ENCODE measurements around the gene SLC7A6.

The SLC7A6 gene

DNA sequence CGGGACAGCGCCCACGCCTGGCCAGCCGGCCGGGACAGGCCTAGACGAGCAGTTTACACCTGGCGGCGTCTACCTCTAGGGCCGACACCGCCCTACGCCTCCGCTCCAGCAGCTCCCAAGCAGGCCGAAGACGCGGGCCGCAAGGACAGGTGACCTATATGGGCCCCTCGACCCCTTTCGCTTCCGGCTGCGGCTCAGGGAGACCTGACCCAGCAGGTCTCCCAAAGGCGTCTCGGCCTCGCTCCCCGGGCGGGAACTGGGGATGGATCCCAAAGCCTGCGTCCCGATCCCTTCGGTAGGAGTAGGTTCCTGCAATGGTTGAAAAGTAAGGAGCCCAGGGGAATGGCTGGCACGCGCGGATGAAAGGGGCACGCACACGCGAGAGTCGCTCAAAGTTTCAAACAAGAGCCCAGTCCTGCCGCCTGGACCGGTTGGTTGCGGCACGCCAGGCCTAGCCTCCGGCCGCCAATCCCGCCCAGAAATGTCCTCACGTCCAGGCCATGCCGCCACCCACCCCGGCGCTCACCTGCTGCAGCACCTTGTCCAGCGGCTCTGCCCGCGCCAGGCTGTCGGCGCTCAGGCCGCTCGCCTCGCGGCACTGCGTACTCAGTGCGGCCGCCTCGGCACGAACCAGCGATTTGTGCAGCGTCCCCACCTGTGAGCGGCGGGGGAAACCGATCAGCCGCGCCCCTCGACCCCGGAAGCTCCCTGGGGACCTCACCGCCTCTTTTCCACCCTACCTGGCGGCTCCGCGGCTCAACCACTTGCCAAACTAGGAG lies 29.0 kb upstream of the SLC7A6 start:
- no peak for TF ChIP-seq EZH2 (IDR thresholded peaks at IDR 0.05; ENCODE audit: borderline replicate concordance, low read length)
- TF ChIP-seq, protein P1, sequence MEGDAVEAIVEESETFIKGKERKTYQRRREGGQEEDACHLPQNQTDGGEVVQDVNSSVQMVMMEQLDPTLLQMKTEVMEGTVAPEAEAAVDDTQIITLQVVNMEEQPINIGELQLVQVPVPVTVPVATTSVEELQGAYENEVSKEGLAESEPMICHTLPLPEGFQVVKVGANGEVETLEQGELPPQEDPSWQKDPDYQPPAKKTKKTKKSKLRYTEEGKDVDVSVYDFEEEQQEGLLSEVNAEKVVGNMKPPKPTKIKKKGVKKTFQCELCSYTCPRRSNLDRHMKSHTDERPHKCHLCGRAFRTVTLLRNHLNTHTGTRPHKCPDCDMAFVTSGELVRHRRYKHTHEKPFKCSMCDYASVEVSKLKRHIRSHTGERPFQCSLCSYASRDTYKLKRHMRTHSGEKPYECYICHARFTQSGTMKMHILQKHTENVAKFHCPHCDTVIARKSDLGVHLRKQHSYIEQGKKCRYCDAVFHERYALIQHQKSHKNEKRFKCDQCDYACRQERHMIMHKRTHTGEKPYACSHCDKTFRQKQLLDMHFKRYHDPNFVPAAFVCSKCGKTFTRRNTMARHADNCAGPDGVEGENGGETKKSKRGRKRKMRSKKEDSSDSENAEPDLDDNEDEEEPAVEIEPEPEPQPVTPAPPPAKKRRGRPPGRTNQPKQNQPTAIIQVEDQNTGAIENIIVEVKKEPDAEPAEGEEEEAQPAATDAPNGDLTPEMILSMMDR (IDR thresholded peaks at IDR 0.05; ENCODE audit: low read length): no peak; the same call in 1 of the 2 replicates
- Histone ChIP-seq H3K27me3 (ENCODE audit: insufficient read depth, low read length) (no peaks in the 10 kb centered on the region), H3K9me3 (ENCODE audit: low read length) (no peaks in the 10 kb centered on the region), H4K20me1 (ENCODE audit: insufficient read depth, low read length) (no peaks in the 10 kb centered on the region), H3F3A (ENCODE audit: insufficient read depth, low read length) (no peaks in the 10 kb centered on the region), H3K4me2 (ENCODE audit: low read length) (peak overlapping the region; percentile 92), H3K9ac (ENCODE audit: low read length) (peak overlapping the region; percentile 75), H3K79me2 (ENCODE audit: insufficient read depth, low read length) (no peaks in the 10 kb centered on the region), H2AFZ (ENCODE audit: low read length) (no peak overlapping the region), H3K4me3 (ENCODE audit: low read depth, low read length, poor library complexity, severe bottlenecking) (peak overlapping the region; percentile 78), H3K36me3 (ENCODE audit: insufficient read depth, low read length) (peaks cover 14% of the 10 kb centered on the region; the same call in 1 of the 2 replicates), H3K4me1 (ENCODE audit: insufficient read depth, low read length, severe bottlenecking) (peaks cover 36% of the 10 kb centered on the region), H3K27ac (ENCODE audit: low read depth, low read length, poor library complexity, severe bottlenecking) (peak overlapping the region; percentile 44), H3K9me2 (ENCODE audit: low read depth, low read length) (no peaks in the 10 kb centered on the region)

DNA sequence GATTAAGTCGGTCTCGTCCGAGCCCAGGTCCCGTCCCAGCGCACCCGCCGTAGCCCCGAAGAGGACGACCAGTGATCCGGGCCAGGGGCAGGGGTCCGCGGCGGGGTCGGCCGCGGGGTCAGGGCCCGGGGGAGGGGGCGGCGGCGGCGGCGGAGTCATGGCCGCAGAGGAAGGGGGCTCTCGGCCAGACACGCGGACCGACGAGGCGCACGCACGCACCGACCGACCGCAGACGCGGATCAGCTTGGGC lies 28.5 kb upstream of the SLC7A6 start, which contains the start of gene ESRP2:
Gene ESRP2, minus strand, starts transcription at position 241 of the 250 bp plus-strand sequence. Its CDS starts 82 bp downstream, at position 159.
- Histone ChIP-seq H3K9ac (ENCODE audit: low read length) (peak within 1 kb of the TSS; percentile 81), H3F3A (ENCODE audit: insufficient read depth, low read length) (no peaks in the 10 kb centered on the region), H3K27ac (ENCODE audit: low read depth, low read length, poor library complexity, severe bottlenecking) (peak within 1 kb of the TSS; percentile 71), H3K4me2 (ENCODE audit: low read length) (peak within 1 kb of the TSS; percentile 92), H3K27me3 (ENCODE audit: insufficient read depth, low read length) (no peaks in the 10 kb centered on the region), H3K4me3 (ENCODE audit: low read depth, low read length, poor library complexity, severe bottlenecking) (peak within 1 kb of the TSS; percentile 78), H3K79me2 (ENCODE audit: insufficient read depth, low read length) (no peaks in the 10 kb centered on the region), H3K36me3 (ENCODE audit: insufficient read depth, low read length) (peaks cover 10% of the 10 kb centered on the region; the same call in 1 of the 2 replicates), H3K9me3 (ENCODE audit: low read length) (no peaks in the 10 kb centered on the region), H3K9me2 (ENCODE audit: low read depth, low read length) (no peaks in the 10 kb centered on the region), H4K20me1 (ENCODE audit: insufficient read depth, low read length) (no peaks in the 10 kb centered on the region), H2AFZ (ENCODE audit: low read length) (no peak within 1 kb of the TSS), H3K4me1 (ENCODE audit: insufficient read depth, low read length, severe bottlenecking) (peaks cover 36% of the 10 kb centered on the region)
- no peak for TF ChIP-seq EZH2 (IDR thresholded peaks at IDR 0.05; ENCODE audit: borderline replicate concordance, low read length)
- TF ChIP-seq, protein P1 (IDR thresholded peaks at IDR 0.05; ENCODE audit: low read length): no peak

DNA sequence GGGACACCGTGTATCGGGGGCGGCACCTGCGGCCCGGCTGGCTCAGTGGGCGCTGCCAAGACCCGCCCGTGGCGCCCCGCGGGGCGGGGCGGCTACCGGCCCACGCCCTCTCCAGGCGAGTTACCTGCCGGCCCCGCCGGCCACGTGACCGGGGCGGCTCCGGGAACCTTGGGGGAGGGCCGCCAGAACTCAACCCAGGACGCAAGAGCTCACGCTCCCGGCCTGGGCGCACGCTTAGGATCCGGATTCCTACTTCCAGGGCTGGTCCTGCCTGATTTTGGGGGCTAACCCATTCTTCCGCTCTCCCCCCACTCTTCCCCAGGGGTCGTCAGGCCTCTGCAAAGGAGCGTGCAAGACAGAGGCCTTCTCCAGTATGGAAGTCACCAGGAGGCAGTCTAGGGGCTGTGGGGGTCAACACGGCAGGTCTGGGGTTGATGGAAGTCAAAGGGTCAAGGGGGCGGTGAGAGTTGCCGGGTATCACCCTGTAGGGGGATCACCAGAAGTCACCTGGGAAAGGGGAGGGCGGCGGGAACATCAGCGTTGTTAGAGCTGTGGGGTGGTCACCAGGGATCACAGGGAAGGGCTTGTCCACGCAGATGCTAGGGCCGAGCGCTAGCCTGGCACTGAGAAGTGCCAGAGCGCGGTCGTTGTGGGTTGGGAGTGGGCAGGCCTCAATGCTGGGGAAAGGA lies 28.0 kb upstream of the SLC7A6 start:
- Histone ChIP-seq H3K27ac (ENCODE audit: low read depth, low read length, poor library complexity, severe bottlenecking) (peak overlapping the region; percentile 71), H3K4me3 (ENCODE audit: low read depth, low read length, poor library complexity, severe bottlenecking) (peak overlapping the region; percentile 78), H3K4me2 (ENCODE audit: low read length) (peak overlapping the region; percentile 92), H3K36me3 (ENCODE audit: insufficient read depth, low read length) (peaks cover 5% of the 10 kb centered on the region; the same call in 1 of the 2 replicates), H3K79me2 (ENCODE audit: insufficient read depth, low read length) (no peaks in the 10 kb centered on the region), H3K9me2 (ENCODE audit: low read depth, low read length) (no peaks in the 10 kb centered on the region), H3K9ac (ENCODE audit: low read length) (peak overlapping the region; percentile 81), H3F3A (ENCODE audit: insufficient read depth, low read length) (no peaks in the 10 kb centered on the region), H4K20me1 (ENCODE audit: insufficient read depth, low read length) (no peaks in the 10 kb centered on the region), H3K27me3 (ENCODE audit: insufficient read depth, low read length) (no peaks in the 10 kb centered on the region), H2AFZ (ENCODE audit: low read length) (no peak overlapping the region), H3K9me3 (ENCODE audit: low read length) (no peaks in the 10 kb centered on the region), H3K4me1 (ENCODE audit: insufficient read depth, low read length, severe bottlenecking) (peaks cover 36% of the 10 kb centered on the region)
- TF ChIP-seq, protein P1 (IDR thresholded peaks at IDR 0.05; ENCODE audit: low read length): no peak

All from OCI-LY1 (cell line).